ENCODE measurements around the gene PLEKHA8.

DNA sequence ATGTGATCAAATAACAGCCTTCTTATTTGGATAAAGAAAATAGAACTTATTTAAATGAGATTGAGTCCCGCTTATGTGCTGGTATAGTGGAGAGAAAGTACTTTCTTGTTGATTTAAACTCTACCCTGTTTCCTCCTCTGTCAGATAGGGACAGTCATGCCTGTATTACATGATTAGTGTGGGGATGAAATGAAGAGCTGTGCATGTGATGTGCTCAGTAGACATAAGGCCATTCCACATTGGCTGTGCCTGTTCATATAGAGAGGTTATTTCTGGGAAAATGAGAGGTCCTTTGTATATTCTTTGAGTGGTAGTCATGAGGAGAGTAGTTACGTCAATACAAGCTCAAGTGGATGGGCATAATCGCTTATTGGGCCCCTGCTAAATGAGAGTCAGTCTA, 112.2 kb downstream of the PLEKHA8 start:
- TF ChIP-seq POLR2AphosphoS5 (IDR thresholded peaks at IDR 0.05; ENCODE audit: borderline replicate concordance, low read depth, low read length) (no peak), EZH2 (IDR thresholded peaks at IDR 0.05) (no peak), FOXP2 (optimal IDR thresholded peaks at IDR 0.05; ENCODE audit: control extremely low read depth, extremely low read length, insufficient read depth) (no peak)
